Measurements from ENCODE around the gene KLHL11. TPM values are rescaled to one million over a fixed set of nuclear protein-coding genes. Genes with fewer than 3 reads are reported as not detected.

The KLHL11 gene
- total and polyA plus RNA-seq, 2 of the 8 experiments (the other 6 are each of a cell fraction or from before 2014, with no cell fraction given) = 4.2 to 13.7 TPM

DNA sequence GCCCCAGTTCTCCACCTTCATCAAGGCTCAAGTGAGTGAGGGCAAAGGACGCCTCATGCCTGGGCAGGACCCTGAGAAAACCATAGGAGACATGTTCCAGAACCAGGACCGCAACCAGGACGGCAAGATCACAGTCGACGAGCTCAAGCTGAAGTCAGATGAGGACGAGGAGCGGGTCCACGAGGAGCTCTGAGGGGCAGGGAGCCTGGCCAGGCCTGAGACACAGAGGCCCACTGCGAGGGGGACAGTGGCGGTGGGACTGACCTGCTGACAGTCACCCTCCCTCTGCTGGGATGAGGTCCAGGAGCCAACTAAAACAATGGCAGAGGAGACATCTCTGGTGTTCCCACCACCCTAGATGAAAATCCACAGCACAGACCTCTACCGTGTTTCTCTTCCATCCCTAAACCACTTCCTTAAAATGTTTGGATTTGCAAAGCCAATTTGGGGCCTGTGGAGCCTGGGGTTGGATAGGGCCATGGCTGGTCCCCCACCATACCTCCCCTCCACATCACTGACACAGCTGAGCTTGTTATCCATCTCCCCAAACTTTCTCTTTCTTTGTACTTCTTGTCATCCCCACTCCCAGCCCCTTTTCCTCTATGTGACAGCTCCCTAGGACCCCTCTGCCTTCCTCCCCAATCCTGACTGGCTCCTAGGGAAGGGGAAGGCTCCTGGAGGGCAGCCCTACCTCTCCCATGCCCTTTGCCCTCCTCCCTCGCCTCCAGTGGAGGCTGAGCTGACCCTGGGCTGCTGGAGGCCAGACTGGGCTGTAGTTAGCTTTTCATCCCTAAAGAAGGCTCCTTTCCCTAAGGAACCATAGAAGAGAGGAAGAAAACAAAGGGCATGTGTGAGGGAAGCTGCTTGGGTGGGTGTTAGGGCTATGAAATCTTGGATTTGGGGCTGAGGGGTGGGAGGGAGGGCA lies 42.7 kb downstream of the KLHL11 start (continued):
- TF ChIP-seq SP4 (IDR thresholded peaks at IDR 0.05; ENCODE audit: low read length) (no peak), HDAC2 (IDR thresholded peaks at IDR 0.05; ENCODE audit: borderline replicate concordance in 1 of 2, low read depth in 2 of 2, low read length in 2 of 2) (no peak), CREB1 (IDR thresholded peaks at IDR 0.05) (no peak), KDM4A (IDR thresholded peaks at IDR 0.05; ENCODE audit: low read depth, low read length, severe bottlenecking) (no peak), ZNF274 (IDR thresholded peaks at IDR 0.05; ENCODE audit: borderline replicate concordance, extremely low read depth, low read length) (no peak), YY1 (IDR thresholded peaks at IDR 0.05; ENCODE audit: low read depth, low read length) (no peak), BCL11A (IDR thresholded peaks at IDR 0.05; ENCODE audit: low read depth in 2 of 2, low read length in 2 of 2) (no peak)
- TF ChIP-seq, protein P1, sequence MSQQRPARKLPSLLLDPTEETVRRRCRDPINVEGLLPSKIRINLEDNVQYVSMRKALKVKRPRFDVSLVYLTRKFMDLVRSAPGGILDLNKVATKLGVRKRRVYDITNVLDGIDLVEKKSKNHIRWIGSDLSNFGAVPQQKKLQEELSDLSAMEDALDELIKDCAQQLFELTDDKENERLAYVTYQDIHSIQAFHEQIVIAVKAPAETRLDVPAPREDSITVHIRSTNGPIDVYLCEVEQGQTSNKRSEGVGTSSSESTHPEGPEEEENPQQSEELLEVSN (IDR thresholded peaks at IDR 0.05) = no peak
- TF ChIP-seq, protein P2, sequence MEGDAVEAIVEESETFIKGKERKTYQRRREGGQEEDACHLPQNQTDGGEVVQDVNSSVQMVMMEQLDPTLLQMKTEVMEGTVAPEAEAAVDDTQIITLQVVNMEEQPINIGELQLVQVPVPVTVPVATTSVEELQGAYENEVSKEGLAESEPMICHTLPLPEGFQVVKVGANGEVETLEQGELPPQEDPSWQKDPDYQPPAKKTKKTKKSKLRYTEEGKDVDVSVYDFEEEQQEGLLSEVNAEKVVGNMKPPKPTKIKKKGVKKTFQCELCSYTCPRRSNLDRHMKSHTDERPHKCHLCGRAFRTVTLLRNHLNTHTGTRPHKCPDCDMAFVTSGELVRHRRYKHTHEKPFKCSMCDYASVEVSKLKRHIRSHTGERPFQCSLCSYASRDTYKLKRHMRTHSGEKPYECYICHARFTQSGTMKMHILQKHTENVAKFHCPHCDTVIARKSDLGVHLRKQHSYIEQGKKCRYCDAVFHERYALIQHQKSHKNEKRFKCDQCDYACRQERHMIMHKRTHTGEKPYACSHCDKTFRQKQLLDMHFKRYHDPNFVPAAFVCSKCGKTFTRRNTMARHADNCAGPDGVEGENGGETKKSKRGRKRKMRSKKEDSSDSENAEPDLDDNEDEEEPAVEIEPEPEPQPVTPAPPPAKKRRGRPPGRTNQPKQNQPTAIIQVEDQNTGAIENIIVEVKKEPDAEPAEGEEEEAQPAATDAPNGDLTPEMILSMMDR (IDR thresholded peaks at IDR 0.05; ENCODE audit: control extremely low read depth in 1 of 3, insufficient read depth in 1 of 3, low read depth in 1 of 3, low read length in 3 of 3) = no peak

All from H1 (cell line).